ENCODE measurements around the gene DNAJC5G. TPM values are rescaled to one million over a fixed set of nuclear protein-coding genes. Genes with fewer than 3 reads are reported as not detected.

DNAJC5G gene
- total and polyA plus RNA-seq, 10 donors = not detected

GRCh38 chr2:27243391-27244130 is 31.7 kb upstream of the DNAJC5G start:
- no peak for DNase-seq

DNA sequence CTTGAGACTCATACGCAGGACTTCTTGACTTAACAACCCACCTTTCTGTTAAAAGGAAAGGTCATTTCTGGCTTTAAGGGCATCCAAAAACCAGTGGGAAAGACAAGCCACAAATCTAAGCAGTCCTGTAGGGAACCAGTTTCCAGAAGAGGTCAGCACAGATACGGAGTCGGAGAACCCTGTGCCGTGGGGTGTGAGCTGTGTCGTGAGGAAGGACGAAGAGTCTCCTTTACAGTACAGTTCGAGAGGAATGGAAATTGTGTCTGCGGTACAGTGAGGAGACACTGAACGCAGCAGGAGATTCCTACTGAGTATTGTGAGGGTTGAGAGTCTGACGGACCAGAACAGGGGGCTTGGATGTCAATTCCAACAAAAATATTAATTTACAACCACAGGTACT is 30.1 kb upstream of the DNAJC5G start:
- WGBS, 5 donors = 84 to 92% (median 86%) methylated on average over 10 of the region's 10 CpGs

More at GRCh38 chr2:27243391-27244130, 31.7 kb upstream of the DNAJC5G start:
- Histone ChIP-seq H3K4me1 (no peaks in the 10 kb centered on the region), H3K27ac (no peak overlapping the region), H3K4me3 (no peak overlapping the region), H3K36me3 (peaks cover 6 to 66% (median 59%) of the 10 kb centered on the region in 6 donors), H3K27me3 (replicated peaks in 1 of 7) (no peaks in the 10 kb centered on the region), H3K9me3 (no peaks in the 10 kb centered on the region)
- TF ChIP-seq POLR2A (IDR thresholded peaks at IDR 0.05) (no peak), POLR2AphosphoS5 (IDR thresholded peaks at IDR 0.05) (no peak)
- TF ChIP-seq, protein P1, sequence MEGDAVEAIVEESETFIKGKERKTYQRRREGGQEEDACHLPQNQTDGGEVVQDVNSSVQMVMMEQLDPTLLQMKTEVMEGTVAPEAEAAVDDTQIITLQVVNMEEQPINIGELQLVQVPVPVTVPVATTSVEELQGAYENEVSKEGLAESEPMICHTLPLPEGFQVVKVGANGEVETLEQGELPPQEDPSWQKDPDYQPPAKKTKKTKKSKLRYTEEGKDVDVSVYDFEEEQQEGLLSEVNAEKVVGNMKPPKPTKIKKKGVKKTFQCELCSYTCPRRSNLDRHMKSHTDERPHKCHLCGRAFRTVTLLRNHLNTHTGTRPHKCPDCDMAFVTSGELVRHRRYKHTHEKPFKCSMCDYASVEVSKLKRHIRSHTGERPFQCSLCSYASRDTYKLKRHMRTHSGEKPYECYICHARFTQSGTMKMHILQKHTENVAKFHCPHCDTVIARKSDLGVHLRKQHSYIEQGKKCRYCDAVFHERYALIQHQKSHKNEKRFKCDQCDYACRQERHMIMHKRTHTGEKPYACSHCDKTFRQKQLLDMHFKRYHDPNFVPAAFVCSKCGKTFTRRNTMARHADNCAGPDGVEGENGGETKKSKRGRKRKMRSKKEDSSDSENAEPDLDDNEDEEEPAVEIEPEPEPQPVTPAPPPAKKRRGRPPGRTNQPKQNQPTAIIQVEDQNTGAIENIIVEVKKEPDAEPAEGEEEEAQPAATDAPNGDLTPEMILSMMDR (IDR thresholded peaks at IDR 0.05 in 8 of 11, conservative IDR thresholded peaks at IDR 0.05 in 3 of 11) = no peak
- 90 to 96% (median 91%) methylated on average over 18 to 19 of the region's 19 CpGs for WGBS, 5 donors
- intact Hi-C loops (cut with DNase I; ENCODE audit: low total_unique reads) = no loop called here

DNA sequence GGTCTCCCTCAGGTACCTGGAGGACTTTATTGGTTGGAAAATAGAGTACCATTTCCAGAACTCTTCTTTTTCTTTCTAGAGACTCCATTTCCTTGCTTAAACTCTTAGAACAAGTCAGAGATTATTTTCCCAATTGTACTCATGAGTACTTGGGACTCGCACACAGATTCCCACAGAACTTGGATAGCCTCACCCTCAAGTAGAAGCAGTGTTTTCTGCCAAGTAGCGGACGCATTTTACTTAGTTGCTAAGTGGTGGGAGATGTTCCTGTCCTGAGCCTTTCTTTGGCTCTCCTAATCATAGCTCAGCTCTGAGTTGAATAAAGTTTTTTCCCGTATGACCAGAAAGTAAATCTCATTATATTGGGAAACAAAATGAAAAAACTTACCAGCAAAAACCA is 29.6 kb upstream of the DNAJC5G start:
- Histone ChIP-seq H3K4me3 (no peak overlapping the region), H3K27ac (no peak overlapping the region), H3K36me3 (peaks cover 2 to 45% (median 39%) of the 10 kb centered on the region in 6 donors), H3K4me1 (peaks cover 4 to 9% (median 8%) of the 10 kb centered on the region in 6 donors), H3K9me3 (no peaks in the 10 kb centered on the region), H3K27me3 (replicated peaks in 1 of 7) (peaks cover 0 to 9% (median 3%) of the 10 kb centered on the region in 7 donors)
- WGBS, 5 donors = 83 to 92% (median 88%) methylated on average over 4 of the region's 4 CpGs
- no peak for DNase-seq
- intact Hi-C loops (cut with DNase I; ENCODE audit: low total_unique reads) = no loop called here
- TF ChIP-seq POLR2A (IDR thresholded peaks at IDR 0.05) (no peak), POLR2AphosphoS5 (IDR thresholded peaks at IDR 0.05) (no peak)
- TF ChIP-seq, protein P1 (IDR thresholded peaks at IDR 0.05 in 8 of 11, conservative IDR thresholded peaks at IDR 0.05 in 3 of 11) = no peak

More for the DNA sequence above, 30.1 kb upstream of the DNAJC5G start:
- H3K27ac ChIP-seq = no peak overlapping the region
- peaks cover 2 to 50% (median 44%) of the 10 kb centered on the region in 6 donors for H3K36me3 ChIP-seq
- no peak overlapping the region for H3K4me3 ChIP-seq
- H3K27me3 ChIP-seq (replicated peaks in 1 of 7) = peaks cover 0 to 4% (median under 1%) of the 10 kb centered on the region in 7 donors
- peaks cover 2 to 4% (median 4%) of the 10 kb centered on the region in 6 donors for H3K4me1 ChIP-seq
- TF ChIP-seq POLR2A (IDR thresholded peaks at IDR 0.05) (no peak), POLR2AphosphoS5 (IDR thresholded peaks at IDR 0.05) (no peak)
- TF ChIP-seq, protein P1 (IDR thresholded peaks at IDR 0.05 in 8 of 11, conservative IDR thresholded peaks at IDR 0.05 in 3 of 11) = no peak
- DNase-seq = no peak
- intact Hi-C loops (cut with DNase I; ENCODE audit: low total_unique reads) = no loop called here
- no peaks in the 10 kb centered on the region for H3K9me3 ChIP-seq

DNA sequence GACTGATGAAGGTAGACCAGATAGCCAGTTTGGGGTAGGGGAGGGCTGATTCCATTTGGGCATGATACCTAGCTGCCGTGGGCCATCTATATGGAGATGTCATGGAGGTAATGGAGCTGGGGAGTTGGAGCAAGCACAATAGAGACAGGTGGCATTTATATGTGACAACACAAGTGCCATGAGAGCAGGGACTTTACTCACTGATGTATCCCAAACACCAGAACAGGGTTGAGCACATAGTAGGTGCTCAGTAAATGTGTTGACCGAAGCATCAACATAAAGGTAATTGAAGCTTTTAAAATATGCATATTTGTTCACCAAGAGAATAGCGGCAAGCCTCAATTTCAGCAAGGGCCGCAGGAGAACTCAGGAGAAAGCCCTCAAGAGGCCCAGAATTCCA is 27.3 kb upstream of the DNAJC5G start:
- H3K4me1 ChIP-seq = peaks cover 4 to 10% (median 8%) of the 10 kb centered on the region in 6 donors
- intact Hi-C loops (cut with DNase I; ENCODE audit: low total_unique reads) = no loop called here
- H3K27me3 ChIP-seq (replicated peaks in 1 of 7) = peaks cover 0 to 22% (median 3%) of the 10 kb centered on the region in 7 donors
- H3K9me3 ChIP-seq = no peaks in the 10 kb centered on the region
- DNase-seq = no peak
- H3K36me3 ChIP-seq = peaks cover 0 to 22% (median 16%) of the 10 kb centered on the region in 6 donors
- no peak overlapping the region for H3K27ac ChIP-seq
- 67 to 94% (median 83%) methylated on average over 4 of the region's 4 CpGs for WGBS, 5 donors
- TF ChIP-seq POLR2AphosphoS5 (IDR thresholded peaks at IDR 0.05) = no peak
- TF ChIP-seq, protein P1 (IDR thresholded peaks at IDR 0.05 in 8 of 11, conservative IDR thresholded peaks at IDR 0.05 in 3 of 11) = no peak
- no peak for TF ChIP-seq POLR2A (IDR thresholded peaks at IDR 0.05)
- no peak overlapping the region for H3K4me3 ChIP-seq
